Transverse colon (tissue), 4 donors: Measurements from ENCODE around the gene TCF20. TPM values are rescaled to one million over a fixed set of nuclear protein-coding genes. Genes with fewer than 3 reads are reported as not detected.

Source experiments
- DNase-seq: peaks from one replicate; pipeline ENCODE4 v3.0.0-alpha.2; 2019
- H3K27ac ChIP-seq, 4 donors: fragments of 200-600 bp; sonication (generic); 2 replicates each; pipeline ENCODE4 v1.5.1; 2016 to 2018; ENCODE audit warnings: inconsistent platforms in 4 of 4
- H3K27me3 ChIP-seq: fragments of 200-600 bp; sonication (generic); 2 replicates; pipeline ENCODE4 v1.5.1; 2017; ENCODE audit warnings: inconsistent platforms
- H3K36me3 ChIP-seq, 4 donors: fragments of 200-600 bp; sonication (generic); 2 replicates each; pipeline ENCODE4 v1.5.1; 2017 to 2019; ENCODE audit warnings: inconsistent platforms in 4 of 4
- H3K4me1 ChIP-seq, 4 donors: fragments of 200-600 bp; sonication (generic); 2 replicates each; pipeline ENCODE4 v1.5.1; 2017 to 2020; ENCODE audit warnings: inconsistent platforms in 4 of 4
- H3K4me3 ChIP-seq, 4 donors: fragments of 200-600 bp; sonication (generic); 1 replicate in 1 of 4; 2 replicates in 3 of 4; pipeline versions ENCODE4 v1.5.1 to v1.6.1; 2017 to 2019; ENCODE audit warnings: inconsistent platforms in 4 of 4
- H3K9me3 ChIP-seq, 2 donors: fragments of 200-600 bp; sonication (generic); 2 replicates each; pipeline ENCODE4 v1.5.1; 2017 to 2019; ENCODE audit warnings: inconsistent platforms in 2 of 2
- CTCF ChIP-seq, 5 experiments: fragments of 200-600 bp in 3 of 5; fragments of 450-650 bp in 2 of 5; sonication (generic) in 3 of 5; IDR thresholded peaks; 1 replicate in 2 of 5; 2 replicates in 3 of 5; pipeline ENCODE4 v1.5.1; 2016 to 2017; ENCODE audit warnings: antibody characterized with exemption in 5 of 5, inconsistent platforms in 3 of 5, mild to moderate bottlenecking in 2 of 5, moderate library complexity in 1 of 5
- EP300 ChIP-seq: sonication (generic); formaldehyde crosslinking; IDR thresholded peaks from one replicate; pipeline ENCODE4 v1.6.1; 2017; ENCODE audit warnings: antibody characterized with exemption, low read depth
- POLR2A ChIP-seq: fragments of 450-650 bp; IDR thresholded peaks from one replicate; pipeline ENCODE4 v1.6.1; 2016; ENCODE audit warnings: antibody characterized with exemption, mild to moderate bottlenecking, moderate library complexity
- POLR2AphosphoS5 ChIP-seq, 3 donors: sonication (generic); formaldehyde crosslinking; IDR thresholded peaks; one replicate each; pipeline ENCODE4 v1.6.1; 2016; ENCODE audit warnings: antibody characterized with exemption in 3 of 3
- WGBS, 2 donors: methylation state at CpG; one replicate each; pipeline ENCODE4 v1.1.5; 2018; ENCODE audit warnings: low coverage in 1 of 2; 5-methylcytosine and 5-hydroxymethylcytosine counted together
- in situ Hi-C, 4 donors: fragments of 200-750 bp; cut with MboI; loops; one replicate each; pipeline versions ENCODE4 v1.15.0 to v1.15.1; 2017; ENCODE audit warnings: low sequenced_read_pairs in 3 of 4, low pct_ligation_motif_present in 1 of 4, low pct_unique_long_range_greater_than_20kb in 1 of 4
- intact Hi-C: fragments of 100-400 bp; cut with DNase I; formaldehyde crosslinking; loops from one replicate; pipeline ENCODE4 v1.15.1; 2023; ENCODE audit warnings: low total_unique reads
- total RNA-seq, 4 donors: library from RNA; depleted of rRNA; stranded (reverse); fragments of >200 nt; gene quantifications; one replicate each; pipeline ENCODE4 v1.1.0, GENCODE V29; 2016

Gene TCF20
- total RNA-seq, 4 donors from 2014 or later: 30.3 to 43.7 (median 42.3) TPM

GRCh38 chr22:42280140-42280539, 9.7 kb upstream of the TCF20 start:
- peaks cover 13 to 33% (median 22%) of the 10 kb centered on the region in 4 donors for H3K4me1 ChIP-seq
- H3K4me3 ChIP-seq: no peak overlapping the region
- TF ChIP-seq POLR2A (no peak), CTCF (IDR thresholded peaks at IDR 0.05) (no peak), EP300 (no peak), POLR2AphosphoS5 (IDR thresholded peaks at IDR 0.05) (no peak)
- intact Hi-C loops: no loop called here
- no peak for DNase-seq
- peaks cover 18% of the 10 kb centered on the region for H3K27me3 ChIP-seq
- WGBS, 2 donors: 92% methylated on average over 9 of the region's 9 CpGs; no CpG with 5 or more reads in 1 of the 2 donors
- in situ Hi-C loops: no loop called here
- H3K36me3 ChIP-seq: no peaks in the 10 kb centered on the region
- no peak overlapping the region for H3K27ac ChIP-seq
- H3K9me3 ChIP-seq: no peaks in the 10 kb centered on the region

- DNase-seq: no peak
- WGBS, 2 donors: 68% methylated on average over 13 of the region's 13 CpGs; no CpG with 5 or more reads in 1 of the 2 donors
- intact Hi-C loops: no loop called here
- TF ChIP-seq POLR2AphosphoS5 (IDR thresholded peaks at IDR 0.05): no peak
- TF ChIP-seq POLR2A: no peak
- TF ChIP-seq CTCF (IDR thresholded peaks at IDR 0.05): no peak
- TF ChIP-seq EP300: no peak
- Histone ChIP-seq H3K27ac (no peak overlapping the region), H3K27me3 (peaks cover 12% of the 10 kb centered on the region), H3K9me3 (no peaks in the 10 kb centered on the region), H3K36me3 (no peaks in the 10 kb centered on the region), H3K4me1 (peaks cover 13 to 33% (median 22%) of the 10 kb centered on the region in 4 donors), H3K4me3 (no peak overlapping the region)
- in situ Hi-C loops: no loop called here
Observed at GRCh38 chr22:42279425-42280020, 9.1 kb upstream of the TCF20 start.

- TF ChIP-seq EP300 (no peak), POLR2A (no peak), CTCF (IDR thresholded peaks at IDR 0.05) (peak in 2 of 5 experiments; percentile 10 to 32), POLR2AphosphoS5 (IDR thresholded peaks at IDR 0.05) (no peak)
- intact Hi-C loops (no loop called here), in situ Hi-C loops (no loop called here)
- Histone ChIP-seq H3K36me3 (no peaks in the 10 kb centered on the region), H3K4me3 (no peak overlapping the region), H3K27me3 (peaks cover under 1% of the 10 kb centered on the region), H3K27ac (no peak overlapping the region), H3K4me1 (peaks cover 6 to 23% (median 11%) of the 10 kb centered on the region in 4 donors), H3K9me3 (no peaks in the 10 kb centered on the region)
- DNase-seq: no peak
- 69% methylated on average over 21 of the region's 21 CpGs; no CpG with 5 or more reads in 1 of the 2 donors for WGBS, 2 donors
Observed at GRCh38 chr22:42277988-42278776, 7.7 kb upstream of the TCF20 start.

- 96 to 98% methylated on average over 3 to 4 of the region's 4 CpGs for WGBS, 2 donors
Observed at GRCh38 chr22:42277232-42277753, 6.8 kb upstream of the TCF20 start.

More at GRCh38 chr22:42277232-42277753, 6.8 kb upstream of the TCF20 start:
- H3K4me3 ChIP-seq: no peak overlapping the region
- H3K27me3 ChIP-seq: no peaks in the 10 kb centered on the region
- TF ChIP-seq EP300 (no peak), CTCF (IDR thresholded peaks at IDR 0.05) (no peak), POLR2A (no peak), POLR2AphosphoS5 (IDR thresholded peaks at IDR 0.05) (no peak)
- H3K9me3 ChIP-seq: no peaks in the 10 kb centered on the region
- intact Hi-C loops: no loop called here
- no peak overlapping the region for H3K27ac ChIP-seq
- no peaks in the 10 kb centered on the region for H3K36me3 ChIP-seq
- no peak for DNase-seq
- in situ Hi-C loops: no loop called here
- peaks cover under 1 to 15% (median 4%) of the 10 kb centered on the region in 4 donors for H3K4me1 ChIP-seq
